GM21825 (cell line): Measurements from ENCODE around the gene SMG6.

Experiments used
- ATAC-seq: cut with Tn5 transposase; IDR thresholded peaks from one replicate; pipeline ENCODE4 v1.9.1; 2021; ENCODE audit warnings: mild to moderate bottlenecking, moderate library complexity; ENCODE audit not compliant: unreplicated experiment

SMG6 gene

DNA sequence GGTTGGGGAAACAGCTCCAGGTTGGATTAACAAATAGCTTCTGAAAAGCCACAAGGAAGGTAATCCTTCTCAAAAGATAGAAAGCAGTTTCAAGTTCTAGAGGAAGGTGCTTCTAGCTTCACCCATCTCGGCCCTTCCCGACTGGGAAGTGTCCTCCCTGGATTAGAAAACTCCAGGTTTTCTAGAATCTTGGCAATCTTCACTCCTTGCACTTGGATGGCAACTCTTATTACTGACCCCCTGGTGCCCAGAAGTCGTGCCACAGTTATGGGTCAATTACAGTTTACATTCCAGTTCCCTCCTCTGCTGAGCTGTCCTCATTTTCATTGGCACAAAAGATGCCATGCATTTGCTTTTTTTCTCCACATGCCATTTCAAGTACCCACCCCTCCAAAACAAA is 65.6 kb downstream of the SMG6 start:
- ATAC-seq = no peak

GRCh38 chr17:2237521-2237921 is 66.1 kb downstream of the SMG6 start:
- no peak for ATAC-seq

DNA sequence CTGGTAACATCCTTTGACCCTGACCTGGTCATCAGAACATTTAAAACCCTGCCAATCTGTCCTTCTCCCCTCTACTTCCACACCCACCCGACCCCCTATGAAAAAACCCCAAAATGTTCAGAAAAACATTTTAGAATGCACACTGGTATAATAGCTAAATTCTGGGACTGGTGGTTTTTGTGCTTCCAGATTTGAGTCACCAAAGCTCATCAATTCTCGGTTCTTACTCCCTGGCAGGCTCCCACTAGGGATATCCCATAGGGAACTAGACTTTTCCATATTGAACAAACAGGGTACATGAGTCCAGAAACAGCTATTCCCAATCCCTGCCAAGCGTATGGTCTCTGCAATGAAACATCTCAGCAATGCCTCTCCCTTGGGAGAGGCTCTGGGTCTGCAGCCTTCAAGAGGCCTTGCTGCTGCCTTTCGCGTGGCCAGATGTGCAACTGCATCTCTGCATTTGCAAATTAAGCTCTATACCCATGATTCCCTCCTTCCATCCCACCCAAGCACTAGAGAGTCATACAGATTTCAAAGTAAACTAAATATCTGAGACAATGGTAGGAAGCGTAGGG is 67.7 kb downstream of the SMG6 start:
- ATAC-seq = no peak

- ATAC-seq = no peak
Measured at GRCh38 chr17:2235265-2235664, 68.3 kb downstream of the SMG6 start.

DNA sequence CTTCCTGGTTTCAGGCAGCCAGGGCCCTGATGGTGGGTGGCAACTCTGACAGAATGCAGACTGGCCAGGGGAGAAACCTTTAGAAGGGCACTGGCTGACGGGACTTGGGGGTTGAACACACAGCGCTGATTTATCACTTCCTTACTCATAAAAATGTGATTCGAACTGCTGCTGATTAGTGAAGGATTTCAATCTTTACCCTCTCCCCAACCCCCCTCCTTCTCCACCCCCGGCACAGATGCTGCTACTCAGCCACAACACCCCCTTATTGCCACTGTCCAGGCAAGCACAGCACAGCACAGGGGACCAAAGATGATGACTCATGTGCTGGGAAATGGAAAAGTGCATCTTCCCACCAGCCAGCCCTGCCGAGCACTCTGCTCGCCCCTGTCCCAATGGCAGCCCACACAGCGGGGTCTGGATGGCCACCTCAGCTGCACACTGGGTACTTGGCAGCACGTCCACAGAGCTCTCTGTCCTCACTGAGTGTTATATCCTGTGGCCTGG is 70.1 kb downstream of the SMG6 start:
- no peak for ATAC-seq

GRCh38 chr17:2232244-2232638 is 71.3 kb downstream of the SMG6 start:
- ATAC-seq = no peak

DNA sequence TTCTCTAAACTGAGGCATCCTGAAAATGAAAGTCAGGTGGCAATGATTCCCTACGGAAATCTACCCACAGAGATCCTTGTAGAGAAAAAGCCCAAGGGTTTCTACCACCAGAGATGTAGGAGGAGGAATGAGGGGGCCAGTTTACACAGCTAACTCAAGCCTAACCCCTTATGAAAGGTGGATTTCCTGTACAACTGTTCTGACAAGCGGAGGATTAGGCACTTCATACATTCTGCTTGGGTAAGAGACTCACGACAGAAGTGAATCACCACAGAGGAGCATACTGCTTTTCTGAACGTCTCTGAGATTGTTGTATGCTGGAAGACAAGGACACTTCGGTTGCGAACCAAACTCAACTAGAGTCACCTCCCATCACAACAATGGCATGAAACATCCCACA is 72.7 kb downstream of the SMG6 start:
- no peak for ATAC-seq

GRCh38 chr17:2227025-2227699 is 76.4 kb downstream of the SMG6 start:
- no peak for ATAC-seq

GRCh38 chr17:2223617-2223927 is 80.0 kb downstream of the SMG6 start:
- ATAC-seq = no peak

DNA sequence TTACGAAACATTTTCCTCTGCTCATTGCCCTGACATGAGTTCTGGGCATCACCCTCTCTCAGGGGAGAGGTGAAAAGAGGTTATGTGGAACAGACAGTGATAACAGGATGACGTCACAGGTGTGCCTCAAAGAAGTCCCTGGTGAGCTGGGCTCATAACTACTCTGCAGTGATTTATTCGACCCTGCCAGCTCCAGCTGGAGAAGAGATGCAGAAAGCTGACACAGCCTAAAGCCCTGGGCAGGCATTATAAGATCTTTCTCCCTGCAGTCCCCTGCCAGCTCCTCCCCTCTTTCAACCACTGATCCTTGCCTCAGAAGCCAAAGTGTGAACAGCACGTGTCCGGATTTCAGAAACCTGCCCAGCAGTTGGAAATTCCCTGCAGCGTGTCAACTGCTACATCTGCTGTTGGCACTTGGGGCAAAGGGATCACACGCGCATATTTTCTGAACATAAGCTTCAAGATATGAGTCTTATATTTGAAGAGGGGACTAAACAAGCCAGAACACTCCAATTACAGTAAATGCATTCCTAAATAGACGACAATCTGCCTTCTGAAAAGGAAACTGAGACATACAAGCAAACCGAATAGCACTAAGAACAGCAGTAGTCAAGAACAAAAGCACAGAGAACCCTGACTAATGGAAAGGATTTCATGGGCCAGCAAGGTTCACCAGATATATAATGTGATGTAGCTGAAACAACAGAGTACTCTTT is 80.5 kb downstream of the SMG6 start:
- no peak for ATAC-seq

DNA sequence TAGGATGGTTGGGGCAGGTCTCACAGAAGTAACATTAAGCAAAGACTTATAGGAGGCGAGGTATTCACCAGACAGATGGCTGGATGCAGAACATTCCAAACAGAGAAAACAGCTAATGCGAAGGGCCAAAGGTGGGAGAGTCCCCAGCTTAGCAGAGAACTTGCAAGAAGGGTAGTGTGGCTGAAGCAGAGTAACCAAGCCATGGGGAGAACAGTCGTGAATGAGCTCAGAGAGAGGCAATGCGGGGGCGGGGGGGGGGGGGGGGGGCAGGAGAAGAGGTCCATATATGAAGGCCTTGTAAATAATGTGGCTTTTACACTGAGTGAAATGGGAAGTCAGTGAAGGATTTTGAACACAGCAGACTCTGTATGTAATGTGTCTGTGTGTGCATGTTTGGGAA is 81.3 kb downstream of the SMG6 start:
- ATAC-seq = no peak

GRCh38 chr17:2218426-2218825 is 85.2 kb downstream of the SMG6 start:
- no peak for ATAC-seq

GRCh38 chr17:2215616-2216364 is 87.8 kb downstream of the SMG6 start:
- ATAC-seq = peak; percentile 80

- ATAC-seq = no peak
Measured at GRCh38 chr17:2214929-2215615, 88.5 kb downstream of the SMG6 start.

GRCh38 chr17:2214047-2214928 is 89.3 kb downstream of the SMG6 start:
- ATAC-seq = no peak

- ATAC-seq = no peak
Measured at GRCh38 chr17:2213291-2213960, 90.2 kb downstream of the SMG6 start.

DNA sequence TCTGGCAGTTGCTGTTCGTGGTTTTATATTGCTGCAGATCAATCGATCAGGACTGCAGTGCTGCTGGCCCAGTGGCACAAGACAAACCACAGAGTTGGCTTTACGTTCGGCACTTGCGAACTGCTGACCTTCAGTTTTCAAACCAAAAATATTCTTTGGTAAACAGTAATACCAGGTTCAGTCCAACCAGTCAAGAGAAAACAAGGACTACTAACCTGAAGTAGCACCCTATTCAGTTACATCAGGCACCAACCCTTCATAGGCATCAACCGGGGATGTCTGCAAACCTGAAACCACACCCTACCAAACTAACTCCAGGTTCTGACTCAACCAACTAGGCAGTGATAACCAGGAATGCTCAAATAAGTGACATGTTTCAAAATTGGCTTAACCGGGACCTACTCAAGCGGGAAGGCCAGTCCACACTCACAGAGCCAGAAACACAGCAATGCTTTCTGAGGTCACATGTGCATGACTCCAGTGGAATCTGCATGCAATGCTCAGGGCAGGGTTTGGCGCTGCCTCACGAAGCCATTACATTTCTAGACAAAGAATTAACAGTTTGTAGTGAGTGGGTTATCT is 91.1 kb downstream of the SMG6 start:
- no peak for ATAC-seq

GRCh38 chr17:2211661-2212399 is 91.8 kb downstream of the SMG6 start:
- no peak for ATAC-seq
